Measurements from ENCODE around the gene RRP1B.

DNA sequence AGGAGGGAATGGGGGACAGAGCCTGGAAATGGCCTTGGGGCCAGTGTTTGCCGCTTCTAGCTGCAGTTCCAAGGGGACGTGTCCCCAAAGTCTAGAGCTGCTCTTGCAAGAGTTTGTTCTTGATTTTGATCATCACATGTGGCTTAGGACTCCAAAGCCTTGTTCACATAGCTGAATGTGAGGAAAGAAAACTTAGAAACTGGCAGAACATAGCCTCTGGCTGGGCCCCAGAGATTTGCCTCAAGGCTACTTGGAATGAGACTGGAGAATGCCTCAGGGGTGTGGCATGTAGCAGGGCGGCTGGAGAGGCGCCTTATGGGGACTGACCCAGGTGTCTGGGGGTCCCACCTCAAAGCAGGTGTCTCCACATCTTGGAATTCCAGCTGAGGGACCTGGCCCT is 61.8 kb downstream of the RRP1B start:
- TF ChIP-seq, protein P1, sequence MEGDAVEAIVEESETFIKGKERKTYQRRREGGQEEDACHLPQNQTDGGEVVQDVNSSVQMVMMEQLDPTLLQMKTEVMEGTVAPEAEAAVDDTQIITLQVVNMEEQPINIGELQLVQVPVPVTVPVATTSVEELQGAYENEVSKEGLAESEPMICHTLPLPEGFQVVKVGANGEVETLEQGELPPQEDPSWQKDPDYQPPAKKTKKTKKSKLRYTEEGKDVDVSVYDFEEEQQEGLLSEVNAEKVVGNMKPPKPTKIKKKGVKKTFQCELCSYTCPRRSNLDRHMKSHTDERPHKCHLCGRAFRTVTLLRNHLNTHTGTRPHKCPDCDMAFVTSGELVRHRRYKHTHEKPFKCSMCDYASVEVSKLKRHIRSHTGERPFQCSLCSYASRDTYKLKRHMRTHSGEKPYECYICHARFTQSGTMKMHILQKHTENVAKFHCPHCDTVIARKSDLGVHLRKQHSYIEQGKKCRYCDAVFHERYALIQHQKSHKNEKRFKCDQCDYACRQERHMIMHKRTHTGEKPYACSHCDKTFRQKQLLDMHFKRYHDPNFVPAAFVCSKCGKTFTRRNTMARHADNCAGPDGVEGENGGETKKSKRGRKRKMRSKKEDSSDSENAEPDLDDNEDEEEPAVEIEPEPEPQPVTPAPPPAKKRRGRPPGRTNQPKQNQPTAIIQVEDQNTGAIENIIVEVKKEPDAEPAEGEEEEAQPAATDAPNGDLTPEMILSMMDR (IDR thresholded peaks at IDR 0.05; ENCODE audit: poor library complexity): no peak
- no peak for TF ChIP-seq EZH2 (IDR thresholded peaks at IDR 0.05; ENCODE audit: borderline replicate concordance)
